CD4-positive, alpha-beta T cell treated with Interleukin-6 for 4 hours (primary cell): ENCODE data around the gene JMJD7.

Source experiments
- DNase-seq: peaks from one replicate; pipeline ENCODE4 v3.0.0-alpha.2; 2020; ENCODE audit warnings: mixed read lengths

The JMJD7 gene

GRCh38 chr15:41886741-41887140, 58.8 kb downstream of the JMJD7 start:
- no peak for DNase-seq

- no peak for DNase-seq
Observed at GRCh38 chr15:41887161-41887560, 59.3 kb downstream of the JMJD7 start.
